Activated effector memory CD4-positive, alpha-beta T cell treated with Interleukin-2 at 50 U/mL for 16 hours (primary cell): Measurements from ENCODE around the gene DMPK.
"Not testable (repeated sequence)": the region's sequence is repeated elsewhere in the genome, so short reads cannot be mapped to it uniquely, and the experiment has no call there.

Source experiments
- DNase-seq: peaks from one replicate; pipeline ENCODE4 v3.0.0-alpha.2; 2020

The DMPK gene

DNA sequence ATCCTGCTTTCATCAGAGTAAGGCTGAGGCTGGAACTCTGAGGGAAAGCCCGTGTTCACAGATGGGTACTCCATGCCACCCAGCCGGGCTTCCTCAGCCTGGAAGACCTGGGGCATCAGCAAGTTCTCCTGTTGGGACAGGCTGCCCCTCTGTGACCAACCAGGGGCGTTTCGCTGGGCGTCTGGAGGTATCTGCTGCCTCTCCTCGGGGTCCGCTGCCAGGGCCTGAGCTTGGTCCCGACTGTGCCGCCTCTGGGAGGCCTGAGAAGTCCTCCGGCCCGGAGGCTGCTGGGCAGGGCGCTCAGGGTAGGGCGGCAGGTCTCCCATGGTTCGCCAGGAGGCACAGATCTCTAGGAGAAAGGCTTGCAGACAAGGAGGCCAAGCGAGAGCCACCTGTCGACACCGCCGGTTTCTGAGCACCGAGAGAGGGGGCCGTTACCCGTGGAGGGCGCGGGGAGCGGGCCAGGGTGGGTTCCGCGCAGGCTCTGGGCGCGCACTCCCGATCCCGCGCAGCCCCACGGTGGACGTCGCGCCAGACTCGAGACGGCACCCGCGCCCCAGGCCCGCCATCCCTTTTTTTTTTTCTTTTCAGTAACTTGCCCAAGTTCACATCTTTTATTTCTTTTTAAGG is 32.7 kb upstream of the DMPK start, which contains the start of gene RSPH6A:
RSPH6A (minus strand) TSS at position 458 of the 630 bp plus-strand sequence; CDS start at position 326, 132 bp downstream.
- DNase-seq, result no peak

DNA sequence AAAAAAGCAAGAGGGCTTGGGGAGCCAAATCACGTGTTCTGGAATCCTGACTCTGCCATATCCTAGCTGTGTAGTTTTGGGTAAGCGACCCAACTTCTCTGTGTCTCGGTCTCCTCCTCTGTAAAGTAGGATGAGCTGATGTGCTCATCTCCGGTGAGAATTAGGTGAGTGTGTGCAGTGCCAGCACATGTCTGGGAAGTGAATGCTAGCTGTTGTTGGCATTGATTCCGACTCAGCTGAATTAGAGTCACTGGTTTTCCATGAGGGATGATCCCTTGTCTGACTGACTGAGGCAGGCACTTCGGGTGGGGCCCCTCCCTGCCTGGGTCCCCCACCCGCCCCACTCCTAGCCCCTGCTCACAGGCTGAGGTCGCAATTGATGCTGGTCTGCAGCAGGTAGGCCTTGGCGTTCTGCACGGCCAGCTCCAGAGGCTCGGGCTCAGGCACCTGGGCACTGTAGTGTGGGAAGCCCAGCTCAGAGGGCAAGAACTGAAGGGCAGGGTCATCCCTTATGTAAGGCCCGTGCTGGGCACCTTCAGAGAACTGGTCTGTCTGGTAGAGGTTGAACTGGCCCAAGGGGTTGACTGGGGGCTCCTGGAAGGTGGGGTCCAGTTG is 32.0 kb upstream of the DMPK start:
- DNase-seq, result no peak

DNA sequence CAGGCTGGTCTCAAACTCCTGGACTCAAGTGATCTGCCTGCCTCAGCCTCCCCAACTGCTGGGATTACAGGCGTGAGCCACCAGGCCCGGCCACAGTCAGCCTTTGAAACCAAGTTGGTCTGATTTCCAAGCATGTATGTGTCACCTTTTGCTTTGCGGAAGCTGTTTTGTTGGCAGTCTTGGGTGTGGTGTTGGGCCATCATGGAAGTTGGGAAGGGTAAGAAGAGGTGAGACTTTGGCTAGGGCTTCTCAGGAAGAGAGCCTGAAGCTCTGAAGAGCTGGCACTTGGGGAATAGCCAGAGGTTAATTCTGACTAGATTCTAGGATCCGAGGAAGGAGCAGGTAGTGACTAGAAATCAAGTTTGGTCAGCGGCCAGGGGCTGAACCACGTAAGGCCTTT is 30.0 kb upstream of the DMPK start:
- no peak for DNase-seq

DNA sequence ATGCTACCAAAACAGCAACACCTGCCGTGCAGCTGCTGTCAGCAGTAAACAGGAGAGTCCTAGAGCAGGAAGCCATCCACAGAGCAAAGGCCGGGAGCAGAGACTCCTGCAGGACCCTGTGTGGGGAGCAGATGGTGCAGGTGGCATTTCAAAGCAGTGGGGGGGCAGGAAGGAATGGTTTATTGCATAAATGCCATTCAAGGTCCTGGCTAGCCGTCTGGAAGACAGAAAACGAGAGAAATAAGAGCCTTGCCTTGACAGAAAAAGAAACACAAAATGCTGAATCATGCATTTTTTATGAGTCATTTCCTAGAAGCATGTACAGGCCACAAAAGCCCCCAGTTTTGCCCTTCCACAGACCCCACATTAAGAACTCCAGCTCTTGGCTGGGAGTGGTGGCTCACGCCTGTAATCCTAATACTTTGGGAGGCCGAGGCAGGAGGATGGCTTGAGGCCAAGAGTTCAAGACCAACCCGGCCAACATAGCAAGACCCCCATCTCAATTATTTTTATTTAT is 27.4 kb upstream of the DMPK start:
- no peak for DNase-seq

DNA sequence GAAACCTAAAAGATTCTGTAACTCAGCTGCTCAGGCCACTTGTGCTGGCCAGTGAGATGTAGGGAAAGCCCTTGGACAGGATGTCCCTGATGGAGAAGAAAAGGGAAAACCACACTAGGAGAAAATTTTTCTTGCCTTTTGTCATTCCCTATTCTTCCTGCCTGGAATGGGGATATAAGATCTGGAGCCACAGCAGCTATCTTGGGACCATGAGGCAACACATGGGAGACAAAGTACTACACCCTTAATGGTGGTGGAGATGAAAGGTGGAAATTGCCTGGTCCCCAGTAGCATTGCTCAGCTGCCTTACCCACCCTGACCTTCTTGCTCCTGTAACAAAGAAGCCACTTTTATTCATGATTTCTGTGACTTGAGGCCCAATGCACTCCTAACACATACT is 23.4 kb upstream of the DMPK start:
- DNase-seq, result no peak

DNA sequence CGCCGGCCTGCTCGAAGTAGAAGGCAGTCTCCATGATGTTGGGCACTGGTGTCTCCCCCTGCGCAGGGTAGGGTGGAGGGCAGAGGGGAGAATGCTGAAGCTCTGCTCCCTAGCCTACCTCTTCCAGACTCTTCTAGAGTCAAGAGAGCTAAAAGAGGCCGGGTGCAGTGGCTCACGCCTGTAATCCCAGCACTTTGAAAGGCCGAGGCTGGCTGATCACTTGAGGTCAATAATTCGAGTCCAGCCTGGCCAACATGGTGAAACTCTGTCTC is 22.6 kb upstream of the DMPK start:
- no peak for DNase-seq

DNA sequence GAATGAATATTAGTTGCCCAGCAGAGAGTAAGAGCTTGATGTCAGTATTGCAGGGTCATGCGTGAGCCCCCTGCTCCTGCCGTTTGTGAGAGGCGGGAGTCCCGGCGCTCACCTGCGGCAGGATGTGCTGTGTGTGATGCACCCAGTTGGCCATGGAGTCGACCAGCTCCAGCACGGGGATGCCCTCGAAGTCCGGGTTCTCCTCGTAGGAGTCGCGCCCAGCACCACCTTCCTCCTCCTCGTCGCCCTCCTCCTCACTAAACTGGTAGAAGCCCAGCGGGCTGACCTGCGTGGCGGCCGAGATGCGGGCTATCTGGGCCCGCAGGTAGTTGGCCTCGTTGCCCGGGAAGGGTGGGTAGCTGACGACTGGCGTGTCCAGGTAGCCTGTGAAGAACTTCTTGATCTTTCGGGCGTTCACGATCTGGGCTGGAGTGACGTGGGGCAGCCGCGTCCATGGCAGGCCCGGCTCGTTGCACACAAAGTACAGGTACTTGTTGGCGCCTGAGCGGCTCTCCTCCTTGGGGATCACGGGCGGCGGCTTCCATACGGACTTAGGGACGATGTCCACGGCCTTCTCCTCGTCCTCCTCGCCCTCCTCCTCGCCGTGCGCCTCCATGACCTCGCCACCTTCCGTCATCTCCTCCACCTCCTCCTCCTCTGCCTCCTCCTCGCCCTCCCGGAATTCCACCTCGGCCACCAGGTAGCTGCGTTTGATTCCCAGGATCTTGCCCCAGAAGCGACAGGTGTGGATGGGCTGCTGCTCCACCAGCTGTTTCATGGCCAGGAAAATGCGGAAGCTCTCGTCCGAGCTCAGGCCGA is 22.1 kb upstream of the DMPK start:
- no peak for DNase-seq

DNA sequence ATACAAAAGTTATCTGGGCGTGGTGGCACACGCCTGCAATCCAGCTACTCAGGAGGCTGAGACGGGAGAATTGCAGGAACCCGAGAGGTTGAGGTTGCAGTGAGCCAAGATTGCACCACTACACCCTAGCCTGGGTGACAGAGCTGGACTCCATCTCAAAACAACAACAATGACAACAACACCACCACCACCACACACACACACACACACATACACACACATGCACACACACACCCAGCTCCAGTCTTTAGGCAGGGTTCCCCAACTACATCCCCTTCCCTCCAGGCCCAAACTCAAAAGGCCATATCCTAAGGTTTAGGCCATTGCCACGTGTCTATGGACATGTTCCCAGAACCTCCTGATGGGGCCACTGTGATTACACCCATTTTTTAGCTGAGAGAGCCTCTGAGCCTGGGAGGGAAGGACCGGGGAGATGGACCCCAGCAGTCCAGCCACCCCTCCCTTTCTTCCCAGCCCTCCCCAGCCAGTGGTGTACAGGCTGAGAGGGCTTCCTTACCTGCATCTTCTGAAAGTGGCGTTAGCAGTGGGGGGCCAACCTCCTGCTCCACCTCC is 19.4 kb upstream of the DMPK start:
- DNase-seq, result no peak

DNA sequence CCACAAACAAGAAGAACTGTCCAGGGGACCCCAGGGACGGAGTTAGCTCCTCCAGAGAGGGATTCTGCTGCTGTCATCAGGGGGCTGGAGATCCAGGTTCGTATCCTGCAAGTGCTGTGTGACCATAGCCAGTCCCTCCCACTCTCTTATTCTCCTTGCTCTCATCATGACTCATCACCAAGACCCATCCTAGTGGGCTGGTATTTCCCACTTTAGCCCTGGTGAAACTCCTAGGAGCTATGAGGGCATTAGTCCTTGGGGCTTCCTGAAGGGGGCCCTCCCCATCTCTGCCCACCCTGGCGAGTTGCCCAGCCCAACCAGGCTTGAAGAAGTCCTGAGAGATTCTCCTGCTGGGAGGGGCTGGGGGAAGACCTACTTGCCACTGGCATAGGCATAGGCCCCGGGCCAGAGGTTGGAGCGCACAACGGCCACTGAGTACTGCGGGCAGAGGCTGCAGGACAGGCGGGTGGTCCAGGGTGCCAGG is 17.8 kb upstream of the DMPK start:
- no peak for DNase-seq

DNA sequence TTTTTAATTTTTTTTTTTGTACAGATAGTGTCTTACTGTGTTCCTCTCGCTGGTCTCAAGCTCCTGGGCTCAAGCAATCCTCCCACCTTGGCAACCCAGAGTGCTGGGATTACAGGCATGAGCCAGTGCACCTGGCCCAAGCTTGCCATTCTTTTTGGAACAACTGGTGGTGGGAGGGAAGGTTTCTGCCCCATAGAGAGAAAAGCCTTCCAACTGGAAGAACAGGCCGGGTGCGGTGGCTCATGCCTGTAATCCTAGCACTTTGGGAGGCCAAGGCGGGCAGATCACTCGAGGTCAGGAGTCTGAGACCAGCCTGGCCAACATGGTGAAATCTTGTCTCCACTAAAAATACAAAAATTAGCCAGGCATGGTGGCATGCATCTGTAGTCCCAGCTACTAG is 17.3 kb upstream of the DMPK start:
- DNase-seq, result not testable (repeated sequence)

DNA sequence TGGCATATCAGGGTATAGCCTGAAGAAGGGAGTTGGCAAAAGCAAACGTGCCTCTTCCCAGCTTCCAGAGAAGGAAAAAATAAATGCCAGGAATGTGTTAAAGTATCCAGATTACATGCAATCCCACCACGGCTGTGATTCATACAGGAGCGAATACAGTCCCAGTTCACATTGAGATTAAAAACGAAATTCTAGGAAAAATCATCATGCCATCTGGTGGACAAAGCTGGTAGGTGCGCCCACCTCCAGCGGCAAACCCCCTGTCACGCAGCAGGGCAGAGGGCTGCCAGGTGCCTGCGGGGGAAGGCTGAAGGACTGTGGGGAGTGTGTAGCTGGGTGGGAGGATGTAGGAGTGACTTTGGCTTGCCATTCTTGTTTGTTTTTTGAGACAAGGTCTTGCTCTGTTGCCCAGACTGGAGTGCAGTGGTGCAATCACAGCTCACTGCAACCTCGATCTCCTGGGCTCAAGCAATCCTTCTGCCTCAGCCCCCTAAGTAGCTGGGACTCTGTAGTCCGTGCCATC is 16.8 kb upstream of the DMPK start:
- DNase-seq, result peak; percentile 40

DNA sequence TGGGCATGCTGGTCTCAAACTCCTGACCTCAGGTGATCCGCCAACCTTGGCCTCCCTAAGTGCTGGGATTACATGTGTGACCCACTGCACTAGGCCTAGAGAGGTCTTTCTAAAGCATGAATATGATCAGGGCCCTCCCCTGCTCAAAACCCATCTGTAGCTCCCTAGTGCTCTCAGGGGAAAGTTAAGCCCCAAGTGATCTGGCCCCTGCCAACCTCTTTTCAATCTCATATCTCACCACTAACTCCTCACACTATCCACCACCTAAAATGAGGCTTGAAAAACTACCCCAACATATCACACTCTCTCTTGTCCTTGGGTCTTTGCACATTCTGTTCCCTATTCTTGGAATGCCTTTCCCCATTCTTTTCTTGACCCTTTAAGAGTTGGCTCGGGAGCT is 12.3 kb upstream of the DMPK start:
- no peak for DNase-seq

DNA sequence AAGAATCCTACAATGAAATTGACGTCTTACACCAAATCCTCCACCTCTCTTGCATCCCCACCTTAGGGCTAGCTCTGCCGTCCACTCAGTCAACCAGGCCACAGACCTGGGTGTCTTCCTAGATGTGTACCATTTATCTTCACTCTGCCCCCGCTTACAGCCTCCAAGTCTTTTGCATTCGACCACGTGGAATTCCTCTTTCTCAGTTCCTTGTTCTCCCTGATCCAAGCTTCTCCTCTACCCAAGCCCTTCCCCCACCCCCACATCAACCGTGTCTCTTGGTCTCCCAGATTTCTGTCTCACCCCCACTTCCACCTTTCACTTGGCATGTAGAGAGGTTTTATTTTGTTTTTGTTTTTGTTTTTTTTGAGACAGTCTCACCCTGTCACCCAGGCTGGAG is 11.6 kb upstream of the DMPK start:
- DNase-seq, result no peak

DNA sequence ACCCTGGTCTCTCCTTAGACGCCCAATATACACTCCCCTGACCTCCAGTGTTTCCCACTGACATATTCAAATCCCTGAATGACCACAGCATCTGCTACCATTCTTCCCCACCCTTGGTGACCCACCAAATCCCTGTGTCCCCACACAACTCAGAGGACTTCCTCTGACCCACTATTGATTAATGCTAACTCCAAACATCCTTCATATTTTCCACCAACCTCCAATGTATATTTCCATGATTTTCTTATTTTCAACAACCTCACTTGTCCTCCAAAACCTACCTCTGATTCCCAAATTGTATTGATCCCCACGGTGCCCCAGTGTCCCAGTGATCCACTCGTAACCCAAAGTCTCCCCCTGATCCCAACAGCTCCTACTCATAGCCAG is 10.9 kb upstream of the DMPK start:
- no peak for DNase-seq

DNA sequence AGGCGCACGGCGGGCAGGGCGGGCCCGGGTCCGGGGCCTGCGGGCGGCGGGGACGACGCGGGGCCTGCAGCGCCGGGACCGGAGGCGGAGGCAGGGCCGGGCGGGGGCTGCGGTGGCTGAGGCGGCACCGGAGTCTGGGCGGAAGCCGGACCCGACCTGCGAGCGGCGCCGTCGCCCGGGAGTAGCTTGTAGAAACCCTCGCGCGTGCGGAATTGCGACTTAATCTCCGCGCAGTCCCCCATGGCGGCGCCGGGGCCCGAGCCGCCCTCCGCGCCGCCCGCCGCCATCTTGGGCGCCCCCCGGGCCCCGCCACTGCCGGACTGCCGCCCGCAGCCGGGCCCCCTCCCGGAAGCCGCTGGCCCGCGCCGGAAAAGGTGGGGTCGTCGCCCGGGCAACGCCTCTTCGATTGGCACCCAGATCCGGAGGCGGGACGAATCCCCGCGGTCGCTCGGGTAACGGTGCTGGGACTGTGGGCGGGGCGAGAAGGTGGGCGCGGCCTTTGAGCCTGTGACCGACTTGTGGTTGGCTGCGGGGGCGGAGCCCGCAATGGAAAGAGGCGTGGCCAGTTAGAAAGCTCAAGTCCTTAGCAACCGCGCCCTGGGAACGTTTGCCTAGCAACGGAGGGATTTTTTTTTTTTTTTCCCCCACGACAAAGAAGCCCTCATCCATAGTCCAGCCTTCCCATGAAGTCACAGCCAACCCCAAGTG is 10.3 kb upstream of the DMPK start, which contains the start of gene DMWD:
DMWD (minus strand) TSS at position 376 of the 708 bp plus-strand sequence; CDS start at position 287, 89 bp downstream.
- DNase-seq, result peak; percentile 98

DNA sequence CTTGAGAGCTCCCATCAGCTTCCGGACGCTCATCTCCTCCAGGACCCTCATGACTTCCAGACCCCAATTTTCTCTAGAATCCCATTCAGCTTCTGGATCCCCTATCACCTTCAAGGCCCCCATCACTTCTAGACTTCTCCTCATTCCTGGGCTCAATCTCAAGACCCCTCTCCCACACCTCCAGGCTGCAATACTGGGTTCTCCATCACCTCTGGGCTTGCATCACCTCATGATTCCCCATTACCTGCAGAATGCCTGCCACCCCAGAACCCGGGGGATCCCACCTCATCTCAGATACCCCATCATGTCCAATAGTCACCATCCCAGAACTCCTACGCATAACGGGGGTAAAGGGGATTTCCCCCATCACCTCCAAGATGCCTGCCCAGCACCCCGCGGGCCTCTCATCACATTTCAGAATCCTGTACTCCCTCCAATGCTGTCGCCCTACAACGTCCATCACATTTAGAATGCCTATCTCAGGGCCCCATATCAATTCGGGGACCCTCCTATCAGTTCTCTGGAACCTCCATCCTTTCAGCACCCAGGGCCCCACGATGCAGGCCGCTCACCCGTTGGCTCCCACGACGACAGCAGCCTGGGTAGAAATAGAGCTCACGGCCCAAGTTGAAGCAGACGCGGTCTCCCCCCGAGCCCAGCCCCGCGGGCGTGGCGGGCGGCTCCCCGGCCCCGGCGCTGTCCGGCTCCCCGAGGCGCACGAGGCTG is 9.6 kb upstream of the DMPK start:
- no peak for DNase-seq

DNA sequence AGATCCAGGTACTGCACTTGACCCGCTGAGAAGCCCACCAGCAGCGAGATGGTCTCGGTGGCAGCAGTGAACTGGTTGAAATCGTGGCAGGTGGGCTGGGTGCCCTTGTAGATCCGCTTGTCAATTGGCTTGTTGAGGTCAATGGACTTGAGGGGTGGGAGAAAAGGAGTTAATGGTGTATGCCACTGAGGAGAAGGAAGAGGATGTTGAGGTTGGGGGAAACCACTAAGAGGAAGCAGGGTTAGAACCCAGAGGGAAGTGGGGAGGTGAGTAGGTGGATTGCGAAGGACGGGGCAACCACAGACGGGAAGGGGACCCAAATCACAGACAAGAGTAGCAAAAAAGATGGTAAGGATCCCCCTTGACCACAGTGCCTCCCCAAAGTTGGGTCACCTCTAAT is 8.7 kb upstream of the DMPK start:
- peak; percentile 27 for DNase-seq

DNA sequence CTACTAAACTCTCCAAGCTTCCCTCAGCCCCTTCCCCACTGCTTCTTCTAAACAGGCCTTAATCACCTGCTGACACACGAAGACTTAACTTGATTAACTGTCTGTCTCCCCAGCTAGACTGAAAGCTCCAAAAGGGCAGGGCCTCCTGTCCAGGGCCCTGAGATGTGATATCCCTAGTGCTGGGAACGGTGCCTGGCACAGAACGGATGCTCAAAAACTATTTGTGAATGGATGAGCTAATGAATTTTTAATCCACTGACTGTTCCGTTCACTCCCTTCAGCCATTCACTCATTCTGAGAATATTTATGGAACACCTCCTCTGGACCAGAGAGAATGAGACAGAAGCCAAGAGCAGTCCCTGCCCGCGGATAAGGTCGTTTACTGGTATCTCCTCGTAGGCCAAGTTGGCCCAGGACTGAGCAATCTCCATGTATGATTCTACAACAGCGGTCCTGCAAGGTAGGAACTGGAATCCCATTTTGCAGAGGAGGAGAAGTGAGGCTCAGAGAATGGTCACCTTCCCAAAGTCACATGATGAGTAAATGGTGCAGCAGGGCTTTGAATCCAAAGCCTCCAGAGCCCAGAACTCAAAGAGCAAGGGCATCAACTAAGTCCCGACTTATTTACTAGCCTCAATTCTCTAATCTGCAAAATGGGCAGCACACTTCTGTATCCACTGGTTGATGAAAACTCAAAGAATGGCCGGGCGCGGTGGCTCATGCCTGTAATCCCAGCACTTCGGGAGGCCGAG is 6.9 kb upstream of the DMPK start:
- DNase-seq, result no peak

DNA sequence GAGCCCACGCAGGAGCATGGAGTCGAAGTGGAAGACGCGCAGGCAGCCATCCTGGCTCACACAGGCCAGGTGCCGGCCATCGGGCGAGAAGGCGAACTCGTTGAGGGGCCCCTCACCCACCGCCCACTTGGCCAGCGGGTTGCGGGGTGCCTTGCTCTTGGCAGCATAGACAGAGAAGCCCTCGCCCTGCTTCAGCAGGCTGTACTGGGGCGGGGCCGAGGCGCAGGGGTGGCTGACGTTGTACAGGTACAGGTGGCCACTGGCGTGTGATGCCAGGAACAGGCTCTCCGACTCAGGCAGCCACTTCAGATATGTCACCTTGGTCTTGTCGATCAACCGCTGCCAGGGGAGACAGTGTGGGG is 4.2 kb upstream of the DMPK start:
- no peak for DNase-seq

DNA sequence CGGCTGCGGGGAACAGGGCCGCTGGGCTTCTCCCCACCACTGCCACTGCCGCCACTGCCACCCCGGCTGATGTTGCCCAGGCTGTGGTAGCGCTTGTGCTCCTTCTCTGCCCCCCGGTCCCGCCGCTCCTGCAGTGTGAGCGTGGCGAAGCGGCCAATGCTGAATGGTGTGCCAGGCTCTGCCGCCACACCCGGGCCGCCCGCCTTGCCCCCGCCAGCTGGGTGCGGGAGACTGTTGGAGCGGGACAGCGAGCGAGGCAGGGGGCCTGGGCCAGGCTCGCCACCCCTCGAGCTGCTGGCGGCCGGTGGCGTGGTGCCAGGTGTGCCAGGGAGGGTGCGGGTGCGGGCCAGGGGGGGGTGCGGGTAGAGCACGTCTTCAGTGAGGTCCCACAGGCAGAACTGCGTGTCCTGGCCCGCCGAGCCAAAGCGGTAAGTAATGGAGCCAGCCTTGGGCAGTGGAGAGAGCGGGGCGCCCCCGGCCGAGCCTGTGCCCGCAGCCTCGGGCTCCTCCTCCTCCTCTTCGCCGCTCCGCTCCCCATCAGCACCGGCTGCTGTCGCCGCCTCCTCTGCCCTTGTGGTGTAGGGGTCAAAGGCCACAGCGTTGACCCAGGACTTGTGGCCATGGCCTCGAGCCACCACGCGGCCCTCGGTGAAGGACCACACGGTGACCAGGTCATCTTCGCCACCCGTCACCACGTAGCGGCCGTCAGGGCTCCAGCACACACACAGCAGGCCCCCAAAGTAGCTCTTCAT is 3.7 kb upstream of the DMPK start:
- DNase-seq, result no peak
